IMR-90 (cell line): ENCODE results near the gene PDE12. TPM values are rescaled to one million over a fixed set of nuclear protein-coding genes. Genes with fewer than 3 reads are reported as not detected.

Source experiments
- ATAC-seq: fragments of 200-7000 bp; cut with Tn5 transposase; 2 replicates; pipeline ENCODE4 v1.9.1; 2020; ENCODE audit warnings: low read depth, mild to moderate bottlenecking, moderate library complexity
- BruUV-seq: library from RNA; stranded (reverse); fragments of 400-500 nt; replicated peaks from 2 replicates; lab custom pipeline; 2021; lab: Mats Ljungman, UMichigan
- CTCF ChIA-PET: fragments of 300-600 bp; formaldehyde crosslinking; extraction: SDS; loops from one replicate; lab custom pipeline; 2021; ENCODE audit warnings: antibody characterized with exemption; lab: Yijun Ruan, JAX
- POLR2A ChIA-PET: fragments of 300-600 bp; sonication (Branson Sonifier 250); formaldehyde crosslinking; loops from one replicate; lab custom pipeline; 2022; ENCODE audit warnings: antibody characterized with exemption; ENCODE audit not compliant: unreplicated experiment; lab: Charles Lee
- DNase-seq: peaks from one replicate; pipeline ENCODE4 v3.0.0; 2013
- H2AFZ ChIP-seq: replicated peaks from 2 replicates; pipeline ENCODE3; 2013; ENCODE audit warnings: low read length, mild to moderate bottlenecking; ENCODE audit not compliant: poor library complexity
- H2AK5ac ChIP-seq: 2 replicates; pipeline ENCODE4 v1.6.1; 2013; ENCODE audit warnings: low read depth, low read length, inconsistent platforms
- H2AK9ac ChIP-seq: replicated peaks from 2 replicates; pipeline ENCODE3; 2013; ENCODE audit warnings: mild to moderate bottlenecking, low read depth, low read length, moderate library complexity; ENCODE audit not compliant: poor library complexity
- H2BK120ac ChIP-seq: 2 replicates; pipeline ENCODE4 v1.6.1; 2013; ENCODE audit warnings: low read depth, low read length, inconsistent platforms
- H2BK15ac ChIP-seq: 3 replicates; pipeline ENCODE4 v1.6.1; 2013; ENCODE audit warnings: low read depth, low read length, inconsistent platforms
- H2BK20ac ChIP-seq: 2 replicates; pipeline ENCODE4 v1.6.1; 2013; ENCODE audit warnings: low read depth, mild to moderate bottlenecking, inconsistent platforms, low read length, moderate library complexity
- H2BK5ac ChIP-seq: 2 replicates; pipeline ENCODE4 v1.6.1; 2013; ENCODE audit warnings: mild to moderate bottlenecking, low read depth, low read length, inconsistent platforms; ENCODE audit not compliant: poor library complexity, severe bottlenecking
- H3K14ac ChIP-seq: replicated peaks from 2 replicates; pipeline ENCODE4 v1.6.1; 2013; ENCODE audit warnings: low read depth, low read length, inconsistent platforms
- H3K18ac ChIP-seq: 2 replicates; pipeline ENCODE4 v1.6.1; 2013; ENCODE audit warnings: low read depth, low read length, control low read depth
- H3K23ac ChIP-seq: 2 replicates; pipeline ENCODE4 v1.6.1; 2013; ENCODE audit warnings: low read depth, low read length, inconsistent platforms
- H3K27ac ChIP-seq: 2 replicates; pipeline ENCODE4 v1.5.1; 2013; ENCODE audit warnings: mild to moderate bottlenecking, control low read depth, low read length; ENCODE audit not compliant: insufficient read depth
- H3K27me3 ChIP-seq: 2 replicates; pipeline ENCODE4 v1.6.1; 2013; ENCODE audit warnings: low read length; ENCODE audit not compliant: control insufficient read depth, insufficient read depth
- H3K36me3 ChIP-seq: 2 replicates; pipeline ENCODE4 v1.6.1; 2013; ENCODE audit warnings: low read length, mixed read lengths; ENCODE audit not compliant: control insufficient read depth, insufficient read depth
- H3K4ac ChIP-seq: 2 replicates; pipeline ENCODE4 v1.6.1; 2013; ENCODE audit warnings: low read depth, low read length, inconsistent platforms
- H3K4me1 ChIP-seq: 2 replicates; pipeline ENCODE4 v1.6.1; 2013; ENCODE audit warnings: low read length, mixed read lengths; ENCODE audit not compliant: control insufficient read depth, insufficient read depth
- H3K4me2 ChIP-seq: 2 replicates; pipeline ENCODE4 v1.6.1; 2013; ENCODE audit warnings: low read depth, mild to moderate bottlenecking, control low read depth, low read length, moderate library complexity
- H3K4me3 ChIP-seq: 2 replicates; pipeline ENCODE4 v1.5.1; 2013; ENCODE audit warnings: low read depth, mild to moderate bottlenecking, control low read depth, low read length, moderate library complexity; ENCODE audit not compliant: insufficient read depth
- H3K56ac ChIP-seq: 2 replicates; pipeline ENCODE4 v1.6.1; 2013; ENCODE audit warnings: low read length, inconsistent platforms; ENCODE audit not compliant: insufficient read depth; ENCODE audit errors: extremely low read depth
- H3K79me1 ChIP-seq, 2 experiments: 2 replicates each; pipeline ENCODE4 v1.6.1; 2013; ENCODE audit warnings: low read length in 2 of 2, inconsistent platforms in 1 of 2, low read depth in 1 of 2
- H3K9ac ChIP-seq: 2 replicates; pipeline ENCODE4 v1.6.1; 2013; ENCODE audit warnings: low read depth, low read length, control low read depth
- H3K9me1 ChIP-seq: 2 replicates; pipeline ENCODE4 v1.6.1; 2013; ENCODE audit warnings: low read length, inconsistent platforms; ENCODE audit not compliant: insufficient read depth
- H3K9me3 ChIP-seq: 2 replicates; pipeline ENCODE4 v1.6.1; 2013; ENCODE audit warnings: low read length; ENCODE audit not compliant: control insufficient read depth, insufficient read depth
- H4K20me1 ChIP-seq: 2 replicates; pipeline ENCODE4 v1.6.1; 2013; ENCODE audit warnings: low read length, inconsistent platforms; ENCODE audit not compliant: insufficient read depth
- H4K5ac ChIP-seq: 2 replicates; pipeline ENCODE4 v1.6.1; 2013; ENCODE audit warnings: mild to moderate bottlenecking, low read depth, low read length, control low read depth
- H4K8ac ChIP-seq, 2 experiments: 2 replicates each; pipeline ENCODE4 v1.6.1; 2013; ENCODE audit warnings: low read depth in 2 of 2, low read length in 2 of 2, control low read depth in 1 of 2, inconsistent platforms in 1 of 2
- H4K91ac ChIP-seq: 2 replicates; pipeline ENCODE4 v1.6.1; 2013; ENCODE audit warnings: low read depth, low read length, inconsistent platforms; ENCODE audit not compliant: insufficient read depth
- BHLHE40 ChIP-seq: fragments of 150-350 bp; IDR thresholded peaks from 2 replicates; pipeline ENCODE4 v1.6.1; 2016; ENCODE audit warnings: mild to moderate bottlenecking, low read depth, low read length
- CEBPB ChIP-seq: IDR thresholded peaks from 2 replicates; pipeline ENCODE4 v1.6.1; 2012; ENCODE audit warnings: low read depth, low read length, improper control_type of control experiment
- FOS ChIP-seq: fragments of 150-350 bp; IDR thresholded peaks from 2 replicates; pipeline ENCODE4 v1.6.1; 2016; ENCODE audit warnings: low read depth, low read length
- MAFK ChIP-seq: IDR thresholded peaks from 2 replicates; pipeline ENCODE4 v1.6.1; 2012; ENCODE audit warnings: low read depth, low read length, improper control_type of control experiment
- MAZ ChIP-seq: IDR thresholded peaks from 2 replicates; pipeline ENCODE4 v1.6.1; 2012; ENCODE audit warnings: low read depth, mild to moderate bottlenecking, low read length, improper control_type of control experiment, moderate library complexity, borderline replicate concordance
- NFE2L2 ChIP-seq: fragments of 150-350 bp; IDR thresholded peaks from 2 replicates; pipeline ENCODE4 v1.6.1; 2016; ENCODE audit warnings: low read depth, mild to moderate bottlenecking, low read length
- POLR2A ChIP-seq: IDR thresholded peaks from 2 replicates; pipeline ENCODE4 v1.6.1; 2012; ENCODE audit warnings: mild to moderate bottlenecking, low read depth, low read length
- RAD21 ChIP-seq: IDR thresholded peaks from 2 replicates; pipeline ENCODE4 v1.6.1; 2012; ENCODE audit warnings: low read length, improper control_type of control experiment
- RCOR1 ChIP-seq: IDR thresholded peaks from 2 replicates; pipeline ENCODE4 v1.6.1; 2012; ENCODE audit warnings: mild to moderate bottlenecking, low read length, improper control_type of control experiment; ENCODE audit not compliant: insufficient replicate concordance
- RFX5 ChIP-seq: IDR thresholded peaks from 2 replicates; pipeline ENCODE4 v1.8.0; 2012; ENCODE audit warnings: low read depth, mild to moderate bottlenecking, low read length, moderate library complexity
- SMC3 ChIP-seq: fragments of 150-350 bp; IDR thresholded peaks from 2 replicates; pipeline ENCODE4 v1.6.1; 2016; ENCODE audit warnings: low read depth, mild to moderate bottlenecking, antibody characterized with exemption, low read length, moderate library complexity
- WGBS, 2 experiments: methylation state at CpG; one replicate each; pipeline versions ENCODE4 v1.1.5 to v1.1.7; 2013; ENCODE audit warnings: missing lambda C conversion rate in 2 of 2; ENCODE audit not compliant: insufficient read length in 1 of 2; ENCODE audit errors: extremely low coverage in 2 of 2; 5-methylcytosine and 5-hydroxymethylcytosine counted together
- dilution Hi-C: fragments of 300-500 bp; cut with HindIII; formaldehyde crosslinking; loops from one replicate; pipeline ENCODE4 v1.14.3; 2018; ENCODE audit warnings: low sequenced_read_pairs; ENCODE audit not compliant: unreplicated experiment
- in situ Hi-C: fragments of 300-500 bp; cut with MboI; formaldehyde crosslinking; loops from 3 replicates; pipeline ENCODE4 v1.14.3; 2019; ENCODE audit warnings: low sequenced_read_pairs, inconsistent platforms, mixed read lengths
- intact Hi-C: fragments of 100-400 bp; cut with micrococcal nuclease; formaldehyde crosslinking; loops from 2 replicates; pipeline ENCODE4 v1.10.0; 2022
- polyA plus RNA-seq, 3 experiments: library from polyadenylated mRNA; depleted of rRNA; stranded (reverse); fragments of >200 nt; gene quantifications; 2 replicates each; pipeline ENCODE4 v1.2.3, GENCODE V29; 2012; ENCODE audit warnings: low replicate concordance in 1 of 3
- total RNA-seq: library from RNA; depleted of rRNA; stranded (reverse); fragments of >200 nt; gene quantifications from 2 replicates; pipeline ENCODE4 v1.2.3, GENCODE V29; 2012
- TF ChIP-seq, protein P1 (sequence below): fragments of 150-350 bp; IDR thresholded peaks from 2 replicates; pipeline ENCODE4 v1.6.1; 2016; ENCODE audit warnings: low read depth, mild to moderate bottlenecking, low read length, moderate library complexity, borderline replicate concordance
- TF ChIP-seq, protein P2 (sequence below): conservative IDR thresholded peaks from 2 replicates; pipeline ENCODE4 v1.5.1; 2012; ENCODE audit warnings: mild to moderate bottlenecking, low read depth, low read length, improper control_type of control experiment
- TF ChIP-seq, protein P3 (sequence below): fragments of 150-350 bp; IDR thresholded peaks from 2 replicates; pipeline ENCODE4 v1.6.1; 2017; ENCODE audit warnings: mild to moderate bottlenecking, antibody characterized with exemption, low read length, low read depth

The PDE12 gene
- total and polyA plus RNA-seq, 2 of the 4 experiments (the other 2 are of a cell fraction), result 9.5 to 16.8 TPM

DNA sequence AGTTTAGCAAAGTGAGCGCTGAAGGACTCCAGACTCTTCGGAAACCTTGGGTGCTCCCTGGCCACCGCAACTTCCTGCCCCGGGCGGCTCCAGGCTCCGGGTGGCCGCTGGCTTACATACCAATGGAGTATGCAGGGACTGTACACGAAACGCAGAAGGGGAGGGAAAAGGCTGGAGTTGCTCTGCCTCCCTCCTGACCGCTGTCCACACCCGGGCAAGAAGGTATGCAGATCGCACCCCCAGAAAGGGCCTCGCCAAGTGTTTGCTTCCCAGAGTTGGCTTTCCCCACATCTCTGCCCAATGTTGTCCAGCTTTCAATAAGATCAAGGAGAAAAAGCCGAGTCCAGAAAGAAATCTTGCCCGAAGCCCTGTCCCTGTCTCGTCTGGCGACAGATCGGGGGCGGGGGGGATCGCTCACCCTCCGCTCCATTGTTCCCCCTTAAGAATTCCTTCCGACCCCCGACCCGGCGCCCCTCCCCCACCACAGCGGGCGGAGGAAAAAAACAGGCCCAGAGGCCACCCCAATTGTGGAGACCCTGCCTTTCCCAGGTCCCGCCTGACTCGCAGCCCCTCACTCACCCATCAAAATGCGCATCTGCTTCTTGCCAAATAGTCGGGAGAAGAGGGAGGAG, 40.5 kb downstream of the PDE12 start:
- H3K9me3 ChIP-seq, result no peaks in the 10 kb centered on the region
- peak overlapping the region; percentile 99 for H2AFZ ChIP-seq
- H2AK9ac ChIP-seq, result peak overlapping the region; percentile 100
- peak overlapping the region; percentile 36 for H2BK20ac ChIP-seq
- intact Hi-C loops, result loop anchor here (2.0 to 5.0 kb wide), 2 partner anchors 160 to 256 kb away; partner anchors contain the start of gene SLMAP
- H2BK15ac ChIP-seq, result no peak overlapping the region; the same call in 2 of the 3 replicates
- peak overlapping the region; percentile 70 for H3K18ac ChIP-seq
- H3K36me3 ChIP-seq, result peaks cover 9% of the 10 kb centered on the region
- H4K8ac ChIP-seq, result peak overlapping the region; percentile 93 to 97
- peak overlapping the region; percentile 98 for H2AK5ac ChIP-seq
- peak overlapping the region; percentile 80 for H3K4me3 ChIP-seq
- no peaks in the 10 kb centered on the region for H3K27me3 ChIP-seq
- peak overlapping the region; percentile 99 for H3K4ac ChIP-seq
- ChIA-PET CTCF (interaction anchor here (0.6 kb wide), 2 partner anchors 11 to 232 kb away, joined by 4 read pairs; no protein-coding TSS in a partner anchor), POLR2A (interaction anchor here (0.6 to 1.4 kb wide), 5 partner anchors 9 to 399 kb away, joined by 3 to 6 read pairs (median 3); no protein-coding TSS in a partner anchor)
- H3K56ac ChIP-seq, result peak overlapping the region; percentile 99
- BruUV-seq, result no TSS peak
- peak overlapping the region; percentile 99 for H3K9ac ChIP-seq
- ATAC-seq (peak; percentile 51), DNase-seq (peak; percentile 91)
- dilution Hi-C loops, result no loop called here
- H2BK5ac ChIP-seq, result peak overlapping the region; percentile 93
- peak overlapping the region; percentile 99 for H3K23ac ChIP-seq
- peak overlapping the region; percentile 100 for H4K91ac ChIP-seq
- peaks cover 54% of the 10 kb centered on the region for H4K20me1 ChIP-seq
- peak overlapping the region; percentile 100 for H3K14ac ChIP-seq
- 0% methylated on average over 5 of the region's 31 CpGs; no CpG with 5 or more reads in 1 of the 2 experiments for WGBS, 2 experiments
- in situ Hi-C loops, result no loop called here
- peak overlapping the region; percentile 81 for H2BK120ac ChIP-seq
- peaks cover 9% of the 10 kb centered on the region for H3K4me1 ChIP-seq
- peak overlapping the region; percentile 86 for H4K5ac ChIP-seq
- peak overlapping the region; percentile 56; the same call in 1 of the 2 replicates for H3K4me2 ChIP-seq
- H3K9me1 ChIP-seq, result 0 out of 2 replicates have a peak, but pooled peaks cover 4% of the 10 kb centered on the region
- peak overlapping the region; percentile 96 for H3K27ac ChIP-seq
- peaks cover 5 to 24% of the 10 kb centered on the region in 2 experiments for H3K79me1 ChIP-seq
- TF ChIP-seq FOS, result no peak
- TF ChIP-seq, protein P1, sequence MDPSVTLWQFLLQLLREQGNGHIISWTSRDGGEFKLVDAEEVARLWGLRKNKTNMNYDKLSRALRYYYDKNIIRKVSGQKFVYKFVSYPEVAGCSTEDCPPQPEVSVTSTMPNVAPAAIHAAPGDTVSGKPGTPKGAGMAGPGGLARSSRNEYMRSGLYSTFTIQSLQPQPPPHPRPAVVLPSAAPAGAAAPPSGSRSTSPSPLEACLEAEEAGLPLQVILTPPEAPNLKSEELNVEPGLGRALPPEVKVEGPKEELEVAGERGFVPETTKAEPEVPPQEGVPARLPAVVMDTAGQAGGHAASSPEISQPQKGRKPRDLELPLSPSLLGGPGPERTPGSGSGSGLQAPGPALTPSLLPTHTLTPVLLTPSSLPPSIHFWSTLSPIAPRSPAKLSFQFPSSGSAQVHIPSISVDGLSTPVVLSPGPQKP, result no peak
- peak; percentile 35; the same call in 1 of the 2 replicates for TF ChIP-seq MAZ
- peak; percentile 14 for TF ChIP-seq RCOR1
- TF ChIP-seq, protein P2, sequence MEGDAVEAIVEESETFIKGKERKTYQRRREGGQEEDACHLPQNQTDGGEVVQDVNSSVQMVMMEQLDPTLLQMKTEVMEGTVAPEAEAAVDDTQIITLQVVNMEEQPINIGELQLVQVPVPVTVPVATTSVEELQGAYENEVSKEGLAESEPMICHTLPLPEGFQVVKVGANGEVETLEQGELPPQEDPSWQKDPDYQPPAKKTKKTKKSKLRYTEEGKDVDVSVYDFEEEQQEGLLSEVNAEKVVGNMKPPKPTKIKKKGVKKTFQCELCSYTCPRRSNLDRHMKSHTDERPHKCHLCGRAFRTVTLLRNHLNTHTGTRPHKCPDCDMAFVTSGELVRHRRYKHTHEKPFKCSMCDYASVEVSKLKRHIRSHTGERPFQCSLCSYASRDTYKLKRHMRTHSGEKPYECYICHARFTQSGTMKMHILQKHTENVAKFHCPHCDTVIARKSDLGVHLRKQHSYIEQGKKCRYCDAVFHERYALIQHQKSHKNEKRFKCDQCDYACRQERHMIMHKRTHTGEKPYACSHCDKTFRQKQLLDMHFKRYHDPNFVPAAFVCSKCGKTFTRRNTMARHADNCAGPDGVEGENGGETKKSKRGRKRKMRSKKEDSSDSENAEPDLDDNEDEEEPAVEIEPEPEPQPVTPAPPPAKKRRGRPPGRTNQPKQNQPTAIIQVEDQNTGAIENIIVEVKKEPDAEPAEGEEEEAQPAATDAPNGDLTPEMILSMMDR, result no peak
- no peak for TF ChIP-seq POLR2A
- TF ChIP-seq BHLHE40, result no peak
- TF ChIP-seq RAD21, result no peak
- no peak for TF ChIP-seq SMC3
- no peak for TF ChIP-seq MAFK
- TF ChIP-seq, protein P3, sequence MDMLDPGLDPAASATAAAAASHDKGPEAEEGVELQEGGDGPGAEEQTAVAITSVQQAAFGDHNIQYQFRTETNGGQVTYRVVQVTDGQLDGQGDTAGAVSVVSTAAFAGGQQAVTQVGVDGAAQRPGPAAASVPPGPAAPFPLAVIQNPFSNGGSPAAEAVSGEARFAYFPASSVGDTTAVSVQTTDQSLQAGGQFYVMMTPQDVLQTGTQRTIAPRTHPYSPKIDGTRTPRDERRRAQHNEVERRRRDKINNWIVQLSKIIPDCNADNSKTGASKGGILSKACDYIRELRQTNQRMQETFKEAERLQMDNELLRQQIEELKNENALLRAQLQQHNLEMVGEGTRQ, result no peak
- no peak for TF ChIP-seq NFE2L2
- TF ChIP-seq CEBPB, result 0 out of 2 replicates have a peak, but pooled peaks have one; percentile 5
- TF ChIP-seq RFX5, result no peak
